Liver (tissue), 3 donors: Measurements from ENCODE around the gene AP5S1.

Experiments used
- SP1 ChIP-seq: IDR thresholded peaks from 2 replicates; pipeline ENCODE4 v1.6.1; 2018; ENCODE audit warnings: antibody characterized with exemption, mild to moderate bottlenecking
- TF ChIP-seq, protein P1 (sequence below): fragments of 150-350 bp; IDR thresholded peaks from 2 replicates; pipeline ENCODE4 v1.5.1; 2017; ENCODE audit warnings: improper control_type of control experiment, low read depth, low read length; ENCODE audit not compliant: missing input control
- TF ChIP-seq, protein P2 (sequence below): IDR thresholded peaks from 2 replicates; pipeline ENCODE4 v1.6.1; 2016; ENCODE audit warnings: antibody characterized with exemption, mild to moderate bottlenecking
- donor health status: healthy.
- donor health status: healthy.

DNA sequence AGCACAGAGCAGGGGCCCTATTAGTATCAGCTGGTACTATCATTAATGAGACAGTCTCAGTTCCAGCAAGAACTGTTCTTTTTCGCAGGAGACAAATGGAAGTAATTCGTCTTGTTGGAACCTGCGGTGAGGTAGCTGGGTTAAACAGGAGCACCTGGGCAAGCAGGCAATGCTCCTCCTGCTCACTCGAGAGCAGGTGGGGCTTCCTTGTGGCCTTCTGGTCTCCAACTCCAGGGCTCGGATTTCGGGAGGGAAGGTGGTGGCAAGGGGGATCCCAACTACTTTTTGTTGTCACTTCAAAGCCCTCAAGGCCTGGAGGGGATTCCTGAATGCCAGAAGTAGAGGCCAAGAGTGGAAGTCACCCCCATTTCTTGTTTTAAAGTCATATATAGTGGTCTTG is 37.8 kb upstream of the AP5S1 start:
- no peak for TF ChIP-seq SP1
- TF ChIP-seq, protein P1, sequence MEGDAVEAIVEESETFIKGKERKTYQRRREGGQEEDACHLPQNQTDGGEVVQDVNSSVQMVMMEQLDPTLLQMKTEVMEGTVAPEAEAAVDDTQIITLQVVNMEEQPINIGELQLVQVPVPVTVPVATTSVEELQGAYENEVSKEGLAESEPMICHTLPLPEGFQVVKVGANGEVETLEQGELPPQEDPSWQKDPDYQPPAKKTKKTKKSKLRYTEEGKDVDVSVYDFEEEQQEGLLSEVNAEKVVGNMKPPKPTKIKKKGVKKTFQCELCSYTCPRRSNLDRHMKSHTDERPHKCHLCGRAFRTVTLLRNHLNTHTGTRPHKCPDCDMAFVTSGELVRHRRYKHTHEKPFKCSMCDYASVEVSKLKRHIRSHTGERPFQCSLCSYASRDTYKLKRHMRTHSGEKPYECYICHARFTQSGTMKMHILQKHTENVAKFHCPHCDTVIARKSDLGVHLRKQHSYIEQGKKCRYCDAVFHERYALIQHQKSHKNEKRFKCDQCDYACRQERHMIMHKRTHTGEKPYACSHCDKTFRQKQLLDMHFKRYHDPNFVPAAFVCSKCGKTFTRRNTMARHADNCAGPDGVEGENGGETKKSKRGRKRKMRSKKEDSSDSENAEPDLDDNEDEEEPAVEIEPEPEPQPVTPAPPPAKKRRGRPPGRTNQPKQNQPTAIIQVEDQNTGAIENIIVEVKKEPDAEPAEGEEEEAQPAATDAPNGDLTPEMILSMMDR = no peak
- TF ChIP-seq, protein P2, sequence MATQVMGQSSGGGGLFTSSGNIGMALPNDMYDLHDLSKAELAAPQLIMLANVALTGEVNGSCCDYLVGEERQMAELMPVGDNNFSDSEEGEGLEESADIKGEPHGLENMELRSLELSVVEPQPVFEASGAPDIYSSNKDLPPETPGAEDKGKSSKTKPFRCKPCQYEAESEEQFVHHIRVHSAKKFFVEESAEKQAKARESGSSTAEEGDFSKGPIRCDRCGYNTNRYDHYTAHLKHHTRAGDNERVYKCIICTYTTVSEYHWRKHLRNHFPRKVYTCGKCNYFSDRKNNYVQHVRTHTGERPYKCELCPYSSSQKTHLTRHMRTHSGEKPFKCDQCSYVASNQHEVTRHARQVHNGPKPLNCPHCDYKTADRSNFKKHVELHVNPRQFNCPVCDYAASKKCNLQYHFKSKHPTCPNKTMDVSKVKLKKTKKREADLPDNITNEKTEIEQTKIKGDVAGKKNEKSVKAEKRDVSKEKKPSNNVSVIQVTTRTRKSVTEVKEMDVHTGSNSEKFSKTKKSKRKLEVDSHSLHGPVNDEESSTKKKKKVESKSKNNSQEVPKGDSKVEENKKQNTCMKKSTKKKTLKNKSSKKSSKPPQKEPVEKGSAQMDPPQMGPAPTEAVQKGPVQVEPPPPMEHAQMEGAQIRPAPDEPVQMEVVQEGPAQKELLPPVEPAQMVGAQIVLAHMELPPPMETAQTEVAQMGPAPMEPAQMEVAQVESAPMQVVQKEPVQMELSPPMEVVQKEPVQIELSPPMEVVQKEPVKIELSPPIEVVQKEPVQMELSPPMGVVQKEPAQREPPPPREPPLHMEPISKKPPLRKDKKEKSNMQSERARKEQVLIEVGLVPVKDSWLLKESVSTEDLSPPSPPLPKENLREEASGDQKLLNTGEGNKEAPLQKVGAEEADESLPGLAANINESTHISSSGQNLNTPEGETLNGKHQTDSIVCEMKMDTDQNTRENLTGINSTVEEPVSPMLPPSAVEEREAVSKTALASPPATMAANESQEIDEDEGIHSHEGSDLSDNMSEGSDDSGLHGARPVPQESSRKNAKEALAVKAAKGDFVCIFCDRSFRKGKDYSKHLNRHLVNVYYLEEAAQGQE = no peak
